ENCODE measurements around the gene DEPDC5.
"Not testable (repeated sequence)": the region's sequence is repeated elsewhere in the genome, so short reads cannot be mapped to it uniquely, and the experiment has no call there.

The DEPDC5 gene

DNA sequence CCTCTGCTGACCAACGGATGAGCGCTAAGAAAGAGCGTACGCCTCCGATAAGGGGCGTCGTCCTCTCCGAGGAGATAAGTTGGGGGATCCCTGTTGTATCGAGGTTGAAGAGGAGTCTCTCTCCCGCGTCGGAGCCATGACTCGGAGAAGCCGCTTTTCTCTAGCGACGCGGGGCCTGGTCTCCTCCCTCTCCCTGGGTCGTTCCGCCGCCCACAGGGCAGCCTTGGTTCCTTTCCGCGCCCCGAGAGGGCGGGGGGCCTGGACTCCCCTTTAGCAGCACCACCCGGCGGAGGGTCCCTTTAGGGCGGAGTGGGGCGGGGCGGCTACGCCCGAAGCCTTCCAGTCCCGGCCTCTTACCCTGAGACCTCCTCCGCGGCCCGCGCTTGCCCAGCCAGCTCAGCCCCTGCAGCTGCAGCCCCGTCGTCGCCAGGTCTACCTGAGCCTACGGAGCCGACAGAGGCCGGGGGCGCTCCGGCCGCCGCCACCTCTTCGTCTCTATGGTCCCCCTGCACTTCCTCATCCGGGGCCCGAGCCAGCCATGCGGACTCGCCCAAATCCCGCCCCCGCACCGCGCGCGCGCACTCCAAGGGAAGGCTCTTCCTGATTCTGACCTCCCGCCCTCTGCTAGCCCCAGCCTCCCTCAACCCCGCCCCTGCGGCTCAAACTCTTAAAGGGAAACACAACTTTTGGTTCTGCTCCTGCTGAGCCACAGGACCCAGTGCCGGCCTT is 4.0 kb upstream of the DEPDC5 start, which contains the start of gene PRR14L:
Gene PRR14L (minus strand): TSS at position 497 of the 729 bp plus-strand sequence. CDS start 11,272 bp downstream, outside the sequence.
- peak; percentile 86 to 93 for DNase-seq

DNA sequence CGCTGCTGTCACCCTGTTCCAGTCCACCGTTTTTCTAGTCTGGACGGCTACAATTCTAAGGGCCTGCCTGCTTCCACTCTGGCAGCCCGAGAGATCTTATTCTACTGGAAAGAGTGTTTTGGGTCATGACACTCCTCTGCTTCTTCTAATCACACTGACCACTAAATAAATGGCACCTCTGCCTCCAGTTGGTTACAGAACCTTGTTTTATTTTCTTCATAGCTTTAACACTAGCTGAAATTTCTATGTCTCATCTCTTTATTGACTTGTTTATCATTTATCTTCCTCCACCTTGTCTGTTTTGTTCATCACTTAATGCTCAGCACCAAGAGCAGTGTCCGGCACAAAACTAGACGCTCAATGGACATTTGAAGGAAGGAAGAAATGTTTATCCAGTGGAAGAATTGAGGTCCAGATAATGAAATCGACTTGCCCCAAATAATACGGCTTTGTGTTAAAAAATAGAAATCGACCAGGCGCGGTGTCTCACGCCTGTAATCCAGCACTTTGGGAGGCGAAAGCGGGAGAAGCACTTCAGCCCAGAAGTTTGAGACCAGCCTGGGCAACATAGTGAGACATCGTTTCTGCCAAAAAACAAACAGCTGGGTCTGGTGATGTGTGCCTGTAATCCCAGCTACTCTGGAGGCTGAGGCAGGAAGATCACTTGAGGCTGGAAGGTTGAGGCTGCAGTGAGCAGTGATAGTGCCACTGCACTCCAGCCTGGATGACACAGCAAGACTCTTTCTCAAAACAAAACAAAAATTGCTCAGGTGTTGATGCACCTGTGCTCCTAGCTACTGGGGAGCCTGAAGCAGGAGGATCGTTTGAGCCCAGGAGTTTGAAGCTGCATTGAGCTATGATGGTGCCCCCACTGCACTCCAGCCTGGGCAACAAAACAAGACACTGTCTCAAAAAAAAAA is 3.2 kb upstream of the DEPDC5 start:
- DNase-seq = no peak

DNA sequence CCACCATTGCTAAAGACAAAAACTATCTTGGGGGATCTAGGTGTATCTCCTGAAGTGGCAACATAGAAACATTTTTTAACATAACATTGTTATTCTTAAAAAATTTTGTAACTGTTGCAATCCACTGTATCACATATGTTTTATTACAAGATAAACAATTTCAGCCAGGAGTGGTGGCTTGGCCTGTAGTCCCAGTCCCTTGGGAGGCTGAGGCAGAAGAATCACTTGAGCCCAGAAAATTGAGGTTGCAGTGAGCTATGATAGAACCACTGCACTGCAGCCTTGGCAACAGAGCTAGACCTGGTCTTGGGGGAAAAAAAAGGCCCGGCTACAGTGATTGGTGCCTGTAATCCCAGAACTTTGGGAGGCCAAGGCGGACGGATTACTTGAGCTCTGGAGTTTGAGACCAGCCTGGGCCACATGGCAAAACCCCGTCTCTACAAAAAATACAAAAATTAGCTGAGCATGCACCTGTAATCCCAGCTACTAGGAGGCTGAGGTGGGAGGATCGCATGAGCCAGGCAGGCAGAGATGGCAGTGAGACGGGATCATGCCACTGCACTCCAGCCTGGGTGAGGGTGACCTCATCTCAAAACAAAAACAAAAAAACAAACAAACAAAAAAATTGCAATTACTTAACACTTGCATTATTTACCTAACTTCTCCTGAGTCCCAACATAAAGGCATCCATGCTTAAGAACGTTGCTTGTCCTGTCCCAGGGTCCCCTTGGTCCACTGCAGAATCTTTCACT is 1.5 kb upstream of the DEPDC5 start:
- DNase-seq = no peak

DNA sequence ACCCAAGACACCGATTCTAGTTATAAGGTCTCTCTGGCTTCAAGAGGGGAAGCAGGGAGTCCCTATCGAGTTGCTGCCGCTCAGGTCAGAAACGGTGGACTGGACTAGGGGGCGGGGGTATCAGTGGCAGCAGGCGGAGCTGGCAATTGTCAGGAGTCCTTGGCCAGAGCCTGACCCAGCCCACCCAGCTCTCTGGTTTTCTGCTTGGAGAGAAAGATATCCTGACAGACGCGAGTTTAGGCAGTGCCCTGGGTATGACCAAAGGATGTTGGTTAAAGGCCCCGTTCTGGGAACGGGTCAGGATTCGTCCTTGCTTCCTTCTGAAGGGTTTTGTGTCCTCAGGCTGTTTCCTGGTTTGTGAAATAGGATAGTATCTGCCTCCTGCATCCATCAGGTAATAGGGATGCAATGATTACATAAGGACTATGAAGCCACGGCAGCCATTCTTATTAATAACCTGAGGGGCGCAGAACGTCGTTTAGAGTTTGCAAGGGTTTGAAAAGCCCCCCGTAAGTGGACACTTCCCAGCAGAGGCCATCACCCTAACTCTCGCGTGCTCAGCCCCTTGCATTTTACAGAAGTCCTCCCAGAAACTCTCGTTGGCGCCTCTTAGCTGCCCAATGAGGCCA is 700 bp upstream of the DEPDC5 start:
- no peak for DNase-seq

DNA sequence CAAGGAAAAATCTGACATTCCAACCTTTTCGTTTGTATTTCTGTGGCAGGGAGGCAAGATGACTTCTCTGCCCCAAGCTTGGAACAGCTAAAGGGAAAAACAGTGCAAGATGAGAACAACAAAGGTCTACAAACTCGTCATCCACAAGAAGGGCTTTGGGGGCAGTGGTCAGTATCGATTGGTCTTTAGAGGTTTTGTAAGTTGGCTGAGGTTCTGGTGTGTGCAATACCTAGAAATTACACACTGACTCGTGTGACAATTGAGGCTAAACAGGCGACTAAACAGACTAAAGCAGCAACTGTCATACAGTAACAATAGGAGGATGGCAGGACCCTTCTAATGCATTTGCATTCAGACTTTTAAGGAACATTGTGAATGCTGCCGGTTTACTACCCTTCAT is 994 bp downstream of the DEPDC5 start:
- no peak for DNase-seq

DNA sequence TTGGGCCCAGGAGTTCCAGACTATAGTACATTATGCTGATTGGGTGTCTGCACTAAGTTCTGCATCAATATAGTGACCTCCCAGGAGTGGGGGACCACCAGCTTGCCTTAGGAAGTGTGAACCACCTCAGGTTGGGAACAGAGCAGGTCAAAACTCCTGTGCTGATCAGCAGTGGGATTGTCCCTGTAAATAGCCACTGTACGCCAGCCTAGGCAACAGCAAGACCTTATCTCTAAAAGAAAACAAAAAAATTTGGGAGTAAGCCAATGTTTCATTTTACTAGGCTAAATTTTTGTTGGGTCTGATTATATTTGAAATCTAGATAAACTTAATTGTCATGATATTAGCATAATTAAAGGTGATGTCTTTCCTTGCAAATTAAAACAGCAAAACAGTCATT is 3.4 kb downstream of the DEPDC5 start:
- DNase-seq = no peak

DNA sequence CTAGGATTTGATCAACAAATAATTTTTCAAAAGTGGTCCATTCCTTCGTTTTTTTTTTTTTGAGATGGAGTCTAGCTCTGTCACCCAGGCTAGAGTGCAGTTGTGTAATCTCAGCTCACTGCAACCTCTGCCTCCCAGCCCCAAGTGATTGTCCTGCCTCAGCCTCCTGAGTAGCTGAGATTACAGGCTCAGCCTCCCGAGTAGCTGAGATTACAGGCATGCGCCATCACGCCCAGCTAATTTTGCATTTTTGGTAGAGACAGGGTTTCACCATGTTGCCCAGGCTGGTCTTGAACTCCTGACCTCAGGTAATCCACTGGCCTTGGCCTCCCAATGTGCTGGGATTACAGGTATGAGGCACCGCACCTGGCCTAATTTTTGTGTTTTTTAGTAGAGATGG is 5.0 kb downstream of the DEPDC5 start:
- not testable (repeated sequence) for DNase-seq

DNA sequence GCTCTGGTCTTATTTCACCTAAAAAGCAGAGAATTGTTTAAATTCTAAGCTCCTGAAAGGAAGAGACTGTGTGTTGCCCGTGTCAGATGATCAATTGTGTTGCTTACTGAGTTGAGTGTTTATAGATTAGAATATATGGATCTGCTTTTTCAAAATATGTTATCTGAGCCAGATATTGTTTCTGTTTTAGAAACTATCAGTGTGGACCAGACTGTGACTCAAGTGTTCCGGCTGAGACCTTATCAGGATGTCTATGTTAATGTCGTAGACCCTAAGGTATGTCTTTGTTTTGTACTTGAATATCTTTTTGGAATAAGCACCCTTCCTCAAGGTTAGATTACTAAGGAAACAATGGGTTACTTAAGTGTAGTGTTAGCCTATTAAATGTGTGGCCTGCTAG is 11.0 kb downstream of the DEPDC5 start:
- DNase-seq = no peak

DNA sequence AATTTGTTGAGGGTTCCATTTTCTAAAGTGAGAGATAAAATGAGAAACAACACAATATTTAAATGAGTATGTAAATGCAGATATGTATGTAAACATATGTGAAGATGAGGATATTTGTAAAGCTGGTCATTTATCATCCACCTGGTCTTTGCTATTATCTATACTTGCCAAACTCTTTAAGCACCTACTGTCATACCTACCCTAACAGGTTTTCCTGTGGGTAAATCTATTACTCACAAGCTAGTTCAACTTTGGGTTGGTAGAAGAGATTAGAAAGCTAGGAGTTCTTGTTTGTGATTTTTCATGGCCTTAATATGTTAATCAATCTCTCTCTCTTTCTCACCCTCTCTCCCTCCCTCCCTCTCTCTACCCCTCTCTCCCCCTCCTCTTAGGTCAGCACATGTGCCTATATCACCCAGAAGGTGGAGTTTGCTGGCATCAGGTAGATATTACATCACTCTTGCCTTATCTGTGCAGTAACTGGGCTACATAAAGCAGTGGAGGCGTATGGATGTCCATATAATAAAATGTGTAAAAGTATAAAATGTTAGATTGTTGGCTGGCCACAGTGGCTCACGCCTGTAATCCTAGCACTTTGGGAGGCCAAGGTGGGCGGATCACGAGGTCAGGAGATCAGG is 14.7 kb downstream of the DEPDC5 start:
- no peak for DNase-seq

DNA sequence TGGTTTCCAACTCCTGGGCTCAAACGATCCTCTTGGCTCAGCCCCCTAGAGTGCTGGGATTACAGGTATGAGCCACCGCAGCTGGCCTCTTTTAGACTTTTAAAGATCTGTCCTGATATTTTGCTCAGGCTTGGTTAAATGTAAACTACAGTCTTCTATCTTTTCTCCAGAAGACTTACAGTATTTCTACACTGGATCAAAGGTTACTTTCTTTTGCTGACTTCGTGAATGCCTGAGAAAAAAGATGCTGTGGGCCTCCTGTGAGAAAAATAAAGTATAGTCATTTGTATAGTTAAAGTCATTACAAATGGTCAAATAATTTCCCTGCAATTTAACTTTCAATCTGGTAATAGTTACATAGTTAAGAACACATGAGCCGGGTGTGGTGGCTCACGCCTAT is 19.6 kb downstream of the DEPDC5 start:
- no peak for DNase-seq

DNA sequence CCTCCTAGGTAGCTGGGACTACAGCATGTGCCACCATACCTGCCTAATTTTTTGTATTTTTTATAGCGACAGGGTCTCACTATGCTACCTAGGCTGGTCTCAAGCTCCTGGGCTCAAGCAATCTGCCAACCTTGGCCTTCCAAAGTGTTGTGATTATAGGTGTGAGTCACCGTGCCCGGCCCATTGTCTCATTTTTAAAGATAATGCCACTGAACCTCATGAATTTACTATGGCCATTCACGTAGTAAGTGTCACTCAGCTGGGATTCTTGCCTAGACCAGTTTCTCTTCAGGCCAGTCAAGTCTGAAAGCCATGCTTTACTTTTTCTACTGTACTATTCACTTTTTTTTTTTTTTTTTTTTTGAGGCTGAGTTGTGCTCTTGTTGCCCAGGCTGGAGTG is 22.4 kb downstream of the DEPDC5 start:
- DNase-seq = no peak

DNA sequence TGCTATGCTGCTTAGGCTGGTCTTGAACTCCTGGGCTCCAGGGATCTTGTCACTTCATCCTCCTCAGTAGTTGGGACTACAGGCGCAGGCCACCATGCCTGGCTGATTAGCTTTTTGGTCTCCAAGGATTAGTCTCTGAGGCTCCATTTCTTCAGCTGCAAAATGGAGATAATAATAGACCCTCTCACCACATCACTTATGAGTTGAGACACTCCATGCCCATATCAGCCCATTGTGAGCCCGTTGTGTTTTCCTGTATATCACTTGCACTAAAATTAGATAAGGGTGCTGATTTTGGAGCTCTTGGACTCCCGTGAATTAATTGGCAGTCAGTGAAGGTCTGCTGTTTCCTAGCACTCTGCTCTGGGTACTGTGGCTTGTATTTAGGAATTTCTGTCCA is 36.0 kb downstream of the DEPDC5 start:
- no peak for DNase-seq

DNA sequence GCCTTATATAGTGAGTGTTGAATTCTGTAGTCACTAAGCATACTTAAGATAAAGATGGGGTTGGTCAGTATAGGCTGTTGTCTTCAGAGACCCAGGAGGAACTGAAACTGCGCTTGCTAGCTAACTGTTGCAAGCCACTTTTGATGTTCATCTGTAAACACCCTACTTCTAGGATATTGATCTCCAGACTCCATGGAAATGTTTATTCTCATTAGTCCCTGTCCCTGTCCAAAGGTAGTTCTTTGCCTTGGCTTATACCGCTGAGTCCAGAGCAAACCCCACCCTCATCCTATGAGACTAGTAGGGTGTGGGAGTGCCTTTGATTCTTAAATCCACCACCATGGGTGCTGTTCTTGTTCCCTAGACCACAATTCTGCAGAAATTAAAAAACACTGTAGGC is 36.4 kb downstream of the DEPDC5 start:
- DNase-seq = no peak

DNA sequence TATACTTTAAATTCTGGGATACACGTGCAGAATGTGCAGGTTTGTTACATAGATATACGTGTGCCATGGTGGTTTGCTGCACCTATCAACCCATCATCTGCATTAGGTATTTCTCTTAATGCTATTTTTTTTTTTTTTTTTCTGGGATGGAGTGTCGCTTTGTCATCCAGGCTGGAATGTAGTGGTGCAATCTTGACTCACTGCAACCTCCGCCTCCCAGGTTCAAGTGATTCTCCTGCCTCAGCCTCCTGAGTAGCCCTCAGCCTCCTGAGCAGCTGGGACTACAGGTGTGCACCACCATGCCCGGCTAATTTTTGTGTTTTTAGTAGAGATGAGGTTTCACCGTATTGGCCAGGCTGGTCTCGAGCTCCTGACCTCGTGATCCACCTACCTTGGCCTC is 45.5 kb downstream of the DEPDC5 start:
- not testable (repeated sequence) for DNase-seq

DNA sequence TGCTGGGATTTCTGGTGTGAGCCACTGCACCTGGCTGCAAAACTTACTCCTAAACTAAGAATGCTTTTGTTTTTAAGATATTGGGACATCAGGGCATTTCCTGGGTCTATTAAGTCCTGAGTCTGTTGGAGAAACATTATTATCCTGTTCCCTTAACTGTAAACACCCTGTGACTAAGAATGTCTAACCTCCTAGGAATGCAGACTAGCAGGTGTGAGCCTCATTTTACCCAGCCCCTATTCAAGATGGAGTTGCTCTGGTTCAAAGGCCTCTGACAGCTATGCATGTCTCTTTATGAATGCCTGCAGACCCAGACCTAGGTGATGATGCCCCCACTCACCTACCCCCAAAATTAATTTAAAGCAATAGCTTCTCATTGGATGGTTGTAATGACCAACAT is 46.2 kb downstream of the DEPDC5 start:
- no peak for DNase-seq

DNA sequence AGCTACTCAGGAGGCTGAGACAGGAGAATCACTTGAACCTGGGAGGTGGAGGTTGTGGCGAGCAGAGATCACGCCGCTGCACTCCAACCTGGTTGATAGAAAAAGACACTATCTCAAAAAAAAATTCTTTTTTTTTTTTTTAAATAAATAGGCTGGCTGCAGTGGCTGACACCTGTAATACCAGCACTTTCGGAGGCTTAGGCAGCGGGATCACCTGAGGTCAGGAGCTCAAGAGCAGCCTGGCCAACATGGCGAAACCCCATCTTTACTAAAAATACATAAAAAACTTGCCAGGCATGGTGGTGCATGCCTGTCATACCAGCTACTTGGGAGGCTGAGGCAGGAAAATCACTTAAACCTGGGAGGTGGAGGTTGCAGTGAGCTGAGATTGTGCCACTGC is 47.0 kb downstream of the DEPDC5 start:
- not testable (repeated sequence) for DNase-seq

DNA sequence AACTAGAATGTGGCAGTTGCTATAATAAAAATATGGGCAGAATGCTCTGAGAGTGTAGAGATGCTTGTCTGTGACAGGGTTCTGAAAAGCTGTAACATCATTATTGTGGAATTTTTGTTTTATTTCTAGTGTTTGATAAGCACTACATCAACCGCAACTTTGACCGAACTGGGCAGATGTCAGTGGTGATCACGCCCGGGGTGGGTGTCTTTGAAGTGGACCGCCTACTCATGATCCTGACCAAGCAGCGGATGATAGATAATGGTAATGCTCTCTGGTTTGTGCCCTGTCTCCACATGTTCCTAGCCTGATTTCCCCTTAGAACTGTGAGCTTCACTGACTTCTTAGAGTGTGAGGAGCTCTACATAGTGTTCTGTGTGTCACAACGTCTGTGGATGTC is 48.8 kb downstream of the DEPDC5 start:
- no peak for DNase-seq

DNA sequence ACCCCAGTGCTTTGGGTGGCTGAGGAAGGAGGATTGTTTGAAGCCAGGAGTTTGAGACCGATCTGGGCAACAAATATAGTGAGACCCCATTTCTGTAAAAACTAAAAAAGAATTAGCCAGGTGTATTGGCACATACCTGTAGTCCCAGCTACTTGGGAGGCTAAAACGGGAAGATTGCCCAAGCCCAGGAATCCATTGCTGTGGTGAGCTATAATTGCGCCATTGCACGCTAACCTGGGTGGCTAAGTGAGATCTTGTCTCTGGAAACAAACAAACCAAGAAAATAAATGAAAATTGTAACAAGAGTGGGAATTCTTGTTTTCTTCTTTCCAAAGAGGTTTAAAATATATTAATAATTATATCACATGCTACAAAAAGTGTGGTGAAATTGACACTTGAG is 52.9 kb downstream of the DEPDC5 start:
- no peak for DNase-seq

DNA sequence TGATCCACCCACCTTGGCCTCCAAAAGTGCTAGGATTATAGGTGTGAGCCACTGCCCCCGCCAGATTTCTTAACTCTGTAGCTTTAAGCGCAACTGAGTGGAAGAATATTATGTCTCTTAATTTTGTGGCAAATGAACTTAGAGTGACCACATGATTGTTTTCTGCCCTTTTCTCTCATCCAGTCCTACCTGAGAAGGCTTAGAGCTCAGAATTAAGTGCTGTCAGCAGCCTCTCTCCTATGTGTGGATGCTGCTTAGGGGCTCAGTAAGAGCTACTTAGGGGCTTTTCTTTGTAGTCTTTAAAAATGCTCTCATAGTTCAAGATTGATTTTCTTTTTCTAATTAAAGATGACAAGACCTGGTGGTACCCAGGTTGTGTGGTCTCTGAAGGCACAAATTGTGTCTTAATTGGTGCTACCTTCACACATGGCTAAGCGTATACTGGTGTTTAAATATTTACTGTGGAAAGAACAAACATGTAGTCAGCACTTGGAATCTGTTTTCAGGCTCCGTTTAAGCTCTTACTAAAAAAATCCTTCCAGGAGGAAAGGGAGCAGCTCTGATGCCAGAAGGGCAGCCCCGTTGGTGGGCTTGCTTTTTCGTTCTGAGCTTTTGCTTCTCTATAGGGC is 59.3 kb downstream of the DEPDC5 start:
- DNase-seq = no peak

DNA sequence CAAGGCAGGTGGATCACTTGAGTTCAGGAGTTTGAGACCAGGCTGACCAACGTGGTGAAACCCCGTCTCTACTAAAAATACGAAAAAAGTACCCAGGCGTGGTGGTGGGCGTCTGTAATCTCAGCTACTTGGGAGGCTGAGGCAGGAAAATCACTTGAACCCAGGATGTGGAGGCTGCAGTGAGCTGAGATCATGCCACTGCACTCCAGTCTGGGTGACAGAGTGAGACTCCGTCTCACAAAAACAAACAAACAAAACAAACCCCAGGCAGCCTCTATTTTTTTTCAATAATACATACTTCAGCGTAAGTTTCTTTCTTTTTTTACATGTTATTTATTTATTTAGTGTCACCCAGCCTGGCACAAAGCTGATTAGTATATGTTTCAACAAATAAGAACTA is 60.1 kb downstream of the DEPDC5 start:
- not testable (repeated sequence) for DNase-seq

DNA sequence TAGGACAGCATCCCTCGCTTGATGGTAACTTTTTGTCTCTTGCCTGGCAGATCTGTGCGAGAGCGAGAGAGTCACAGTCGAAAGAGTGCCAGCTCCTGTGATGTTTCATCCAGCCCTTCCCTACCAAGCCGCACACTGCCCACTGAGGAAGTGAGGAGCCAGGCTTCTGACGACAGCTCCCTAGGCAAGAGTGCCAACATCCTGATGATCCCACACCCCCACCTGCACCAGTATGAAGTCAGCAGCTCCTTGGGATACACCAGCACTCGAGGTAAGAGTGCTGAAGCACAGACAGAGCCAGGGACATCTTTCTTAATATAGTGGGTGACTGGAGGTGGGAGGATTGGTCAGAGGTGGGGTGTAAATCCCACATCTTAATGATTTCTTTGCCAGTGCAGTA is 61.1 kb downstream of the DEPDC5 start:
- no peak for DNase-seq

DNA sequence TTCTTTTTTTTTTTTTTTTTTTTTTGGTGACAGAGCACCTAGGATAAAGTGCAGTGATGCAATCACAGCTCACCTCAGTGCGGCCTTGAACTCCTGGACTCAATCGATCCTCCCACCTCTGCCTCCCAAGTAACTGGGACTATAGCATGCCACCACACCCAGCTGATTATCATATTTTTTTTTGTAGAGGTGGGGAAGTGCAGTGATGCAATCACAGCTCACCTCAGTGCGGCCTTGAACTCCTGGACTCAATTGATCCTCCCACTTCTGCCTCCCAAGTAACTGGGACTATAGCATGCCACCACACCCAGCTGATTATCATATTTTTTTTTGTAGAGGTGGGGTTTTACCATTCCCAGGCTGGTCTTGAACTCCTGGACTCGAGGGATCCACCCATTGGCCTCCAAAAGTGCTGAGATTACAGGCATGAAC is 61.6 kb downstream of the DEPDC5 start:
- DNase-seq = not testable (repeated sequence)
